ENCODE measurements around the gene TMEM219.
"Not testable (repeated sequence)": the region's sequence is repeated elsewhere in the genome, so short reads cannot be mapped to it uniquely, and the experiment has no call there.

The TMEM219 gene

GRCh38 chr16:30010844-30011713, 49.2 kb downstream of the TMEM219 start, which contains the start of gene DOC2A:
Gene DOC2A, minus strand, starts transcription at chr16:30011027. Its CDS starts 805 bp downstream, at chr16:30010222.
- peaks cover 6% of the 10 kb centered on the region for H3K4me1 ChIP-seq (ENCODE audit: control insufficient read depth, insufficient read depth, low read length)
- peaks cover 32% of the 10 kb centered on the region for H3K27me3 ChIP-seq (ENCODE audit: control insufficient read depth, insufficient read depth, low read length)
- H3K4me2 ChIP-seq (ENCODE audit: low read length), result peak within 1 kb of the TSS; percentile 86
- H3K4me3 ChIP-seq (ENCODE audit: low read length), result peak within 1 kb of the TSS; percentile 61
- H3K9ac ChIP-seq (ENCODE audit: low read depth, low read length), result no peak within 1 kb of the TSS
- H3K9me3 ChIP-seq (replicated peaks; ENCODE audit: low read length), result no peaks in the 10 kb centered on the region
- no peaks in the 10 kb centered on the region for H3K36me3 ChIP-seq (ENCODE audit: insufficient read depth, low read length)

- H3K9ac ChIP-seq (ENCODE audit: low read depth, low read length), result no peak overlapping the region
- H3K4me1 ChIP-seq (ENCODE audit: control insufficient read depth, insufficient read depth, low read length), result peaks cover 6% of the 10 kb centered on the region
- H3K9me3 ChIP-seq (replicated peaks; ENCODE audit: low read length), result no peaks in the 10 kb centered on the region
- H3K4me3 ChIP-seq (ENCODE audit: low read length), result no peak overlapping the region
- H3K36me3 ChIP-seq (ENCODE audit: insufficient read depth, low read length), result no peaks in the 10 kb centered on the region
- peaks cover 39% of the 10 kb centered on the region for H3K27me3 ChIP-seq (ENCODE audit: control insufficient read depth, insufficient read depth, low read length)
- no peak overlapping the region for H3K4me2 ChIP-seq (ENCODE audit: low read length)
These were observed 50.0 kb downstream of the TMEM219 start for GRCh38 chr16:30011714-30012504.

GRCh38 chr16:30012598-30012997, 50.7 kb downstream of the TMEM219 start:
- H3K4me1 ChIP-seq (ENCODE audit: control insufficient read depth, insufficient read depth, low read length); H3K36me3 ChIP-seq (ENCODE audit: insufficient read depth, low read length); H3K4me3 ChIP-seq (ENCODE audit: low read length); H3K4me2 ChIP-seq (ENCODE audit: low read length); H3K9me3 ChIP-seq (replicated peaks; ENCODE audit: low read length); H3K9ac ChIP-seq (ENCODE audit: low read depth, low read length): not testable (repeated sequence)
- peaks cover 35% of the 10 kb centered on the region for H3K27me3 ChIP-seq (ENCODE audit: control insufficient read depth, insufficient read depth, low read length)

GRCh38 chr16:30015450-30015849, 53.6 kb downstream of the TMEM219 start:
- H3K4me3 ChIP-seq (ENCODE audit: low read length); H3K36me3 ChIP-seq (ENCODE audit: insufficient read depth, low read length); H3K9ac ChIP-seq (ENCODE audit: low read depth, low read length); H3K4me2 ChIP-seq (ENCODE audit: low read length); H3K4me1 ChIP-seq (ENCODE audit: control insufficient read depth, insufficient read depth, low read length); H3K9me3 ChIP-seq (replicated peaks; ENCODE audit: low read length): not testable (repeated sequence)
- H3K27me3 ChIP-seq (ENCODE audit: control insufficient read depth, insufficient read depth, low read length), result peaks cover 23% of the 10 kb centered on the region

GRCh38 chr16:30016555-30017276, 54.8 kb downstream of the TMEM219 start:
- Histone ChIP-seq H3K27me3 (ENCODE audit: control insufficient read depth, insufficient read depth, low read length) (peaks cover 21% of the 10 kb centered on the region), H3K4me2 (ENCODE audit: low read length) (no peak overlapping the region), H3K36me3 (ENCODE audit: insufficient read depth, low read length) (no peaks in the 10 kb centered on the region), H3K4me1 (ENCODE audit: control insufficient read depth, insufficient read depth, low read length) (peaks cover 6% of the 10 kb centered on the region), H3K9me3 (replicated peaks; ENCODE audit: low read length) (no peaks in the 10 kb centered on the region), H3K4me3 (ENCODE audit: low read length) (no peak overlapping the region), H3K9ac (ENCODE audit: low read depth, low read length) (no peak overlapping the region)

GRCh38 chr16:30017277-30017656, 55.4 kb downstream of the TMEM219 start:
- Histone ChIP-seq H3K9ac (ENCODE audit: low read depth, low read length) (no peak overlapping the region), H3K4me1 (ENCODE audit: control insufficient read depth, insufficient read depth, low read length) (peaks cover 6% of the 10 kb centered on the region), H3K27me3 (ENCODE audit: control insufficient read depth, insufficient read depth, low read length) (peaks cover 16% of the 10 kb centered on the region), H3K9me3 (replicated peaks; ENCODE audit: low read length) (no peaks in the 10 kb centered on the region), H3K4me2 (ENCODE audit: low read length) (no peak overlapping the region), H3K4me3 (ENCODE audit: low read length) (no peak overlapping the region), H3K36me3 (ENCODE audit: insufficient read depth, low read length) (no peaks in the 10 kb centered on the region)

GRCh38 chr16:30017937-30018336, 56.1 kb downstream of the TMEM219 start:
- not testable (repeated sequence) for H3K9me3 ChIP-seq (replicated peaks; ENCODE audit: low read length); H3K9ac ChIP-seq (ENCODE audit: low read depth, low read length); H3K4me2 ChIP-seq (ENCODE audit: low read length); H3K4me3 ChIP-seq (ENCODE audit: low read length); H3K4me1 ChIP-seq (ENCODE audit: control insufficient read depth, insufficient read depth, low read length); H3K36me3 ChIP-seq (ENCODE audit: insufficient read depth, low read length)
- H3K27me3 ChIP-seq (ENCODE audit: control insufficient read depth, insufficient read depth, low read length), result peaks cover 16% of the 10 kb centered on the region

- H3K36me3 ChIP-seq (ENCODE audit: insufficient read depth, low read length), result no peaks in the 10 kb centered on the region
- peaks cover 6% of the 10 kb centered on the region for H3K4me1 ChIP-seq (ENCODE audit: control insufficient read depth, insufficient read depth, low read length)
- H3K9ac ChIP-seq (ENCODE audit: low read depth, low read length), result no peak overlapping the region
- H3K4me3 ChIP-seq (ENCODE audit: low read length), result no peak overlapping the region
- no peaks in the 10 kb centered on the region for H3K9me3 ChIP-seq (replicated peaks; ENCODE audit: low read length)
- no peak overlapping the region for H3K4me2 ChIP-seq (ENCODE audit: low read length)
- peaks cover 23% of the 10 kb centered on the region for H3K27me3 ChIP-seq (ENCODE audit: control insufficient read depth, insufficient read depth, low read length)
These were observed 56.9 kb downstream of the TMEM219 start for GRCh38 chr16:30018731-30019158.

Measured in skeletal muscle satellite cell (primary cell).